Measurements from ENCODE around the gene DNAJB9.
"Not testable (repeated sequence)": the region's sequence is repeated elsewhere in the genome, so short reads cannot be mapped to it uniquely, and the experiment has no call there.

Gene DNAJB9

DNA sequence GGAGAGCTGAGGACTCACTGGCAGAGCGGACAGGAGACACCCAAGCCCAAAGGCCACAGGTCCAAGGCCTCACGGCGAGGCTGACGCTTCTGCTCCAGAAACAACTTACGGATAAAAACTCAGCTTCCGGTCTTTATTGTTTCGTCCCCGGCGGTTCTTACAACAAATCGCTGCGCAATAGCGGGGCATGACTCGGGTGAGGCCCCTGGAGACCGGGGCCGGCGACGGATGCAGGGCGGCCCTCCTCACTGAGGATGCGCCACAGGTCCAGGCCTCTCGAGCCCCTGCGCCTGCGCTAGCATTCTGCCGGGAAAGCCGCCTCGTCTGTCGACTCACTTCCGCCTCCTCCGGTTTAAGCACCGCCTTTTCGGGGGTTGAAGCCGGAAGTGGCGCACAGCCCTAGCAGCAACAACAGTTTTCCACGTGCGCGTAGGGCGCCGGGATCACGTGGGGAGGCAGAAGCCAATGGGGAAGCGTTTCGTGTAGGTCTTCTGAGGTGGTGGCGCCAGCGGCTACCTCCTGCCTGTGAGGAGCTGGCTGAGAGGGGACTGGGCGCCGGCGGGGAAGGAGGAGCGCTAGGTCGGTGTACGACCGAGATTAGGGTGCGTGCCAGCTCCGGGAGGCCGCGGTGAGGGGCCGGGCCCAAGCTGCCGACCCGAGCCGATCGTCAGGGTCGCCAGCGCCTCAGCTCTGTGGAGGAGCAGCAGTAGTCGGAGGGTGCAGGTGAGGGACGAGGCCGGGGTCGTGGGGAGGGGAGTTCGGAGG, at the start of gene DNAJB9, which contains the start of gene THAP5:
Gene DNAJB9, plus strand, starts transcription at position 494 of the 765 bp plus-strand sequence. CDS start 1,853 bp downstream, outside the sequence.
Gene THAP5, minus strand, starts transcription at position 326 of the 765 bp plus-strand sequence. Its CDS starts 137 bp downstream, at position 189.
- peak; percentile 100 for DNase-seq

DNA sequence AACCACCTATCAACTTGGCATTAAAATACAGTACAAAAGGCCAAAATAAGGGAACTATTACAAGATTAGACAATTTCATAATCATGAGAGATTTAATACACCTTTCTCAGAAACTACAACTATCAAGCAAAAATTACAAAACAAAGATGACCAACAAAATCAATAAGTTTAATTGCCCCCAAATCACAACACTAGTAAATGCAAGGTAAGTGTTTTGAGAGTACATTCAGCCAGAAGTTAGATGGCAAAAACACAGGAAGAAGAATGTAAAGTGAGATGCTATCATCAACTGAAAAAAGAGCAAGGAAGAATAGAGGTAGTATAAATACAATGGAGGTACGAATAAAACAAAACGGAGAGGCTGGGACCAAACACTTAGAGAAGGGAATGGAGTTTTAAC, 46.9 kb upstream of the DNAJB9 start:
- no peak for DNase-seq

DNA sequence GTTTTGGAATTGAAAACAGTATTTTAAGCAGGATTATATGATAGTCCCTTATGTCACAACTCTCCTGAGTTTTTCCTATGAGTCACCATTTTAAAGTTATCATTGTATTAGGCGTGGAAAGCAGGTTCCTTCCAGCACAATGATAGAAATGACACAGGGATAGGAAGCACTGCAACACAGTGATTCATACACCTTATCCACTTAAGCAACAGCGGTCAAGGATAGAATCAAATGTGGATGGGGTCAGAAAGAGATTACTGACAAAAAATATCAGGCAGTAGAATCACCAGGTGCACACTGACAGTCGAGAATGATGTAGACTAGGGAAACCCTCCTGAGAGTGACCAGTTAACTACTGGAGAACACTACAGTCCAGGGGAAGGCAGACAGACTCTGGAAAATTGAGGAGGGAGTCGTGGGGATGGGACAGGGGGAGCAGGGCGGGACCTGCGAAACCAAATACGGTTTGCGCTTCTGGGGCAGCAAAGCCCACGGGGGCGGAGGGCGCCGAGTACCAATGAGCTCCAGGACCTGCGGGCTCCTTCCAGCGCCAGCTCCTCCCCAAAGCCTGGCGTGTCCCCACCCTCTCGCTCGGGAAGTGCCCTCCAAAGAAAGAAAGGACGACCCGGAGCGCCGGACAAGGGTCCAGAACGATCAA, 44.2 kb upstream of the DNAJB9 start:
- peak; percentile 93 for DNase-seq

DNA sequence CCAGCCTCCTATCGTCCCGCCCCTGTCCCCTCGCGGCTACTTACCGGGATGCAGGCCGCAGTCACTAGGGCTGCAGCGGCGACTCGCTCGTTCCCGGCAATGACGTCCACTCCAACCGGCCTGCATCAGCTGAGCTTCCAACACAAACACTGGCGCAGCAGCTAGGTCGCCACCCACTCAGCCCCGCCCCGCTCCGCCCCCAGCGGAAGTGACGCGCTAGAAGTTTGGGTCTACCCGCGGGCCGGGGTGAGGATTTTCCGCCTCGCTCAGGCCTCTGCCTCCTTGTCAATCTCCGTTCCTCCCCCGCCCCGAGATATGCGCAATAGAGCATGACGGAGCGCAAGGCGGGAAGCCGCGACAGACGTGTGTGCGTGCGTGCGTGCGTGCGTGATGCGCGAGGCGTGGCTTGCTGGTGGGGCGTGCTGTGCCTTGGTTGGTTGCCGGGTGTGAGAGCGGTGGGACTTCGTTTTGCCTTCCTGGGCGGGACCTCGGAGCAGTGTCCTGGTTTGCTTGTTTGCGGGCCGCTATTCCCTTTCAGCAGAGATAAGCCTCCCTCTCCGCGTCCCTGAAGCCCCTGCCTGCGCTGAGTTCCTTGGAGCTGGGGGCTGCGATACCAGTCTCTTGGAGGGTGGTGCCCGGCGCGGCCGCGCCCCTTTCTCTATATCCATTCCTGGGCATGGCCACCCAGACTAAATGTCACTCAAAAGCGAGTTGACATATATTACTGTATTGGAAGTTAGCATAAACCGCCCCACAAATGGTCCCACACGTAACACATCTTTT, 43.5 kb upstream of the DNAJB9 start, which contains the start of gene PNPLA8:
Gene PNPLA8, minus strand, starts transcription at position 151 of the 783 bp plus-strand sequence. CDS start 10,644 bp downstream, outside the sequence.
- DNase-seq, result peak; percentile 100

DNA sequence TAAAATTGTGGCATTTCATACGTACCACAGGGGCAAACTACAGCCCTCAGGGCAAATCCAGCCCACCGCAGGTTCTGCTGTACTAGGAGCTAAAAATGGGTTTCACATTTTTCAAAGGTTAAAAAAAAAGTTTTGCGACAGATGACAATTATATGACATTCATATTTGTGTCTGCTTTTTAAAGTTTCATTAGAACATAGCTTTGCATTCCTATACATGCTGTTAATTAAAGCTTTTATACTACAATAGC, 43.0 kb upstream of the DNAJB9 start:
- DNase-seq, result no peak

DNA sequence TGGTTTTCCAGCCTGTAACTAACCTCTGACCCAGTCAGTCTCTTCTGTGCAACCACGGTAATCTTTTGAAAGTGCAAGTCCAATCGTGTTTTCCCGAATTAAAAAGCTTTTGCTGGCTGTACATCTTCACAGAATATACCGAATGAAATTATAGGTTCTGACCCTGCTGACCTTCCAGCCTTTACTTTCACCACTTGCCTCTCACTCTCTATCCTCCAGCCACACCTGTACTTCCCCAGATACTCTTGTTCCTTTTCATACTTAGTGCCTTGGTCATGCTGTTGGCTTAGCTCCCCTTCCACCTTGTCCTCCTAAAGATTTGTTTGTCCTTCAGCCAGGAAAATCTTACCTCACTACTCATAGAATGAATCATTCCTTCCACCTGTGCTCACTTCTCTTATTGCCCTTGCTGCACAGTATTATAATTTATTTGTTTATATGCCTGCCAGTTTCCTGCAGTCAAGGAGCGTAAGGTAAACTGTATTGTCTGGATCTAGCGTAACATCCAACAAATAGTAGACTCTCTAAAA, 41.4 kb upstream of the DNAJB9 start:
- DNase-seq, result no peak

DNA sequence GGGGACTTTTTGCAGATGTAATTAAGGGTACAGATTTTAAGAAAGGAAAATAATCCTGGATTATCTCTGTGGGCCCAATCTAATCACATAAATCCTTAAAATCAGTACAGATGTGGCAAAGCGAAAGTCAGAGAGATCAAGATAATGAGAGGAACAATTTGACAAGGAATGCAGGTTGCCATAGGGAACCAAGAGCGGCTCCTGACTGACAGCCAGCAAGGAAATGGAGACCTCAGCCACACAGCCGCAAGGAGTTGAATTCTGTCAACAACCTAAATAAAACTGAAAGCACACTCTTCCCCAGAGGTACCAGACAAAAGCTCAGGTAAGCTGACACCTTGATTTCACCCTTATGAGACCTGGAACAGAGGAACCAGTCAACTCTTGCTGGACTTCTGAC, 40.3 kb upstream of the DNAJB9 start:
- DNase-seq, result peak; percentile 32

DNA sequence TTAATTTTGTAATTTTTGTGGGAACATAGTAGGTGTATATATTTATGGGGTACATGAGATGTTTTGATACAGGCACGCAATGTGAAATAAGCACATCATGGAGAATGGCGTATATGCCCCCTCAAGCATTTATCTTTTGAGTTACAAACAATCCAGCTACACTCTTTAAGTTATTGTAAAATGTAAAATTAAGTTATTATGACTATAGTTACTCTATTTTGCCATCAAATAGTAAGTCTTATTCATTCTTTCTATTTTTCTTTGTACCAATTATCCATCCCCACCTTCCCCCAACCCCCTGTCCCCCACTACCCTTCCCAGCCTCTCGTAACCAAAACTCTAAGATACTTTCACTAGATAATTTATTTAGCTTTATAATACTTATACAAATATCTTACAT, 36.0 kb upstream of the DNAJB9 start:
- DNase-seq, result no peak

DNA sequence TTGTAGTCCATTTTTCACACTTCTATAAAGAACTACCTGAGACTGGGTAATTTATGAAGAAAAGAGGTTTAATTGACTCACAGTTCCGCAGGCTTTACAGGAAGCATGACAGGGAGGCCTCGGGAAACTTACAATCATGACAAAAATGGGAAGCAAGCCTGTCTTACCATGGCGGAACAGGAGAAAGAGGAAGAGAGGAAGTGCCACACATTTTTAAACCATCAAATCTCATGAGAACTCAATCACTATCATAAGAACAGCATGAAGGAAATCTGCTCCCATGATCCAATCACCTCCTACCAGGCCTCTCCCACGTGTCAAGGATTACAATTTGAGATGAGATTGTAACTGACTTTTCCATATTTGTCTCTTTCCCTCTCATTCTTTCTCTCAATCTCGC, 34.4 kb upstream of the DNAJB9 start:
- no peak for DNase-seq

DNA sequence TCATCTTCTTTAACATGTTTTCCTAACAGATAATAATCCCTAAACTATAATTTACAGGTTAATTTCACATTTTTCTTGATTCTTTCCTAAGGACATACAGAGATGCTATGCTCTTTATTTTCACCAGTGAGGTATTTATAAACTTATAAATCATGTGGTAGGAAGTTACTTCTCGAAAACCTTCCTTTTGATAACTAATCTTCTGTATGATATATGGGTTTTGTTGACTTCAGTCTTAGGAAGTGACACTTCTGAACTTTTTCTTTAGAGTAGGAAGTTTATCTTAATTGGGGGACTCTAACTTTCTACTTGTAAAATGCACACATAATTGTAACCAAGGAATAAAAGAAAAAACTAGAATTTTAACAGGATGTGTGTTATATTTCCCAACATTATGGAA, 33.9 kb upstream of the DNAJB9 start:
- no peak for DNase-seq

DNA sequence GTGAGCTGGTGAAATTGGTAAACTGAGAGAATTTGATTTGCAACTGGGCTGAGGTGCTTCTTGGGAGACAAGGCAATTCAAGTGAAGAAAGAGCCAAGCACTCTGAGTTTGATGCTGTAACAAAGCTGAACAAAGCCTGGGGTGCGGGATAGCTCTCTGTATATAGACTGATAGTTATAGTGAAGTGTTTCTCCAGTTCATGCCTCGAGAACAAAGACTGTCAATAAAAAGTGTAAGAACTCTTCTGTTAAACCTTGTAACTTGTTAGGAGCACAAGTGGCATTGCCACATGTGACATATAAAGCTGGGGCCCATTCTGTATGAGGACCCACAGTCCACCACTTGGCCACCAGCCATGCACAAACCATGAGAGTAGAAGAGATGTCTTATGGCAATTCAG, 32.4 kb upstream of the DNAJB9 start:
- no peak for DNase-seq

DNA sequence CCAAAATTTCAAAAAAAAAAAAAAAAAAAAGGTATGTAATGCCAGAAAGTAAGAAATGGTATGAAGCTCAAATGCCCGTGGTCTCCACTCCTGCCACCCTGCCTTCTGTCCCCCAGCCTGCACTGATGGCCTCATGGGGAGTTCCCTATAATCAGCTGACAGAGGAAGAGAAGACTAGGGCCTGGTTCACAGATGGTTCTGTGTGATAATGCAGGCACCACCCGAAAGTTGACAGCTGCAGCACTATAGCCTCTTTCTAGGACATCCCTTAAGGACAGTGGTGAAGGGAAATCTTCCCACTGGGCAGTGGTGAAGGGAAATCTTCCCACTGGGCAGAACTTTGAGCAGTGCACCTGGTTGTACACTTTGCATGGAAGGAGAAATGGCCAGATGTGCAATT, 31.4 kb upstream of the DNAJB9 start:
- DNase-seq, result not testable (repeated sequence)

DNA sequence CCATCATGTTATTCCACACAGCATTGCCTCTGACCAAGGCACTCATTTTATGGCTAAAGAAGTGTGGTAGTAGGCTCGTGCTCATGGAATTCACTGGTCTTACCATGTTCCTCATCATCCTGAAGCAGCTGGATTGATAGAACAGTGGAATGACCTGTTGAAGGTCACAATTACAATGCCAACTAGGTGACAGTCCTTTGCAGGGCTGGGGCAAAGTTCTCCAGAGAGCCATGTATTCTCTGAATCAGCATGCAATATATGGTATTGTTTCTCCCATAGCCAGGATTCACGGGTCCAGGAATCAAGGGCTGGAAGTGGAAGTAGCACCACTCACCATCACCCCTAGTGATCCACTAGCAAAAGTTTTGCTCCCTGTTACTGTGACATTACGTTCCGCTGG, 31.0 kb upstream of the DNAJB9 start:
- DNase-seq, result not testable (repeated sequence)

DNA sequence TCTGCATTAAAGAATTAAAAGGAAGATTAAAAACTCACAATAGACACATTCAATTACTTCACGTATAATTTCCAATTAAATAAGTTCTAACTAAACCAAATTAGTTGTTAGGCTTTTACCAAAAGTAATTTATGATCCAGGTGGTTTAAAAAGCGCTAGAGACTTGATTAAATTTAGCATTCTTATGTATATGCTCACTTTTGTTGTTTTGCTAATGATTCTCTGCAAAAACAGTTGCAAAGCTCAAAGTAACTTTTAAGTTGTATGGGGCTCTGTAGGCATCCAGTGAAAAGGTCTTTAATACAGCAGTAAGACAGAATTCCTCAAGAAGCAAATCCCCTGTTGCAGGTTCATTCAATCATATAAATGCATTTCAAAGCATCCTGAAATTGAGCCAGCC, 28.2 kb upstream of the DNAJB9 start:
- no peak for DNase-seq

DNA sequence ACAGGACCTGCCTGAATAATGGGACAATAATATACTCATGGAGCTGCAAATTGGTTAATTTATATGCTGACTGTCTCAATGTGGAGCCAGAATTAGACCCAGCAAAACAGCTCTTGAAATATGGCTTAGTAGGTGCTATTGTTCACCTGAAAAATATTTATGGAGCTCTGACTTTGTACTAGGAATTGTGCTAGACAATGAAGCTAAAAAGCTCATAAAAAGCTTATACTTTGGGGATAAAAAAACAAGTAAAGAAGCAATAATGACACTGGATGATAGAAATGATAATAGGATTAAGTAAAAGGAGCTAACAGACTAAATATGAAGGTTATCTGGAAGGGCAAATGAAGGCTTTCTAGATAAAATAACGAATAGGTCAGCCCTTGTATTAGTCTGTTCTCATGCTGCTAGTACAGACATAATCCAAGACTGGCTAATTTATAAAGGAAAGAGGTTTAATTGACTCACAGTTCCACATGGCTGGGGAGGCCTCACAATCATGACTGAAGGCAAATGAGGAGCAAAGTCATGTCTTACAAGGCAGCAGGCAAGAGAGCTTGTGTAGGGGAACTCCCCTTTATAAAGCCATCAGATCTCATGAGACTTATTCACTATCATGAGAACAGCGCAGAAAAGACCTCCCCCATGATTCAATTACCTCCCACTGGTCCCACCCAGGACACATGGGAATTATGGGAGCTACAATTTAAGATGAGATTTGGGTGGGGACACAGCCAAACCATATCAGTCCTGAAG, 21.4 kb upstream of the DNAJB9 start:
- not testable (repeated sequence) for DNase-seq

DNA sequence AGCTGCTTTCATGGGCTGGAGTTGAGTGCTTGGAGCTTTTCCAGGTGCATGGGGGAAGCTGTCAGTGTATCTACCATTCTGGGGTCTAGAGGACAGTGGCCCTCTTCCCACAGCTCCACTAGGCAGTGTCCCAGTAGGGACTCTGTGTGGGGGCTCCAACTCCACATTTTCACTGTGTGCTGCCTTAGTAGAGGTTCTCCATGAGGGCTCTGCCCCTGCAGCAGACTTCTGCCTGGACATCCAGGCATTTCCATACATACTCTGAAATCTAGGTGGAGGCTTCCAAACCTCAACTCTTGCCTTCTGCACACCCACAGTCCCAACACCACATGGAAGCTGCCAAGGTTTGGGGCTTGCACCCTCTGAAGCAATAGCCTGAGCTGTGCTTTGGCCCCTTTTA, 13.0 kb upstream of the DNAJB9 start:
- not testable (repeated sequence) for DNase-seq

DNA sequence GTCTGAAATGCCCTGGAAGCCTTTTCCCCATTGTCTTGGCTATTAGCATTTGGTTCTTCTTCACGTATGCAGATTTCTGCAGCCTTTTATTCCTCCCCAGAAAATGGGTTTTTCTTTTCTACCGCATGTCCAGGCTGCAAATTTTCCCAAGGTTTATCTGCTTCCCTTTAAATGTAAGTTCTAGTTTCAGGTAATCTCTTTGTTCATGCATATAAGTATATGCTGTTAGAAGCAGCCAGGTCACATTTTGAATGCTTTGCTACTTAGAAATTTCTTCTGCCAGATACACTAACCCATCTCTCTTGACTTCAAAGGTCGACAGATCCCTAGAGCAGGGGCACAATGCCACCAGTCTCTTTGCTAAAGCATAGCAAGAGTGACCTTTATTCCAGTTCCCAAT, 12.5 kb upstream of the DNAJB9 start:
- DNase-seq, result no peak

DNA sequence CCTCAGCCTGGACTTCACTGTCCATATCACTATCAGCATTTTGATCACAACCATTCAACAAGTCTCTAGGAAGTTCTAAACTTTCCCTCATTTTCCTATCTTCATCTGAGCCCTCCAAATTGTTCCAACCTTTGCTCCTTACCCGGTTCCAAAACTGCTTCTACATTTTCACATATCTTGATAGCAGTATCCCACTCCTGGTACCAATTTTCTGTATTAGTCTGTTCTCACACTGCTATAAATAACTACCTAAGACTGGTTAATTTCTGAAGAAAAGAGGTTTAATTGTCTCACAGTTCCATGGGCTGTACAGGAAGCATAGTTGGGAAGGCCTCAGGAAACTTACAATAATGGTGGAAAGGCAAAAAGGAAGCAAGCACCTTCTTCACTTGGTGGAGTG, 12.1 kb upstream of the DNAJB9 start:
- DNase-seq, result no peak

DNA sequence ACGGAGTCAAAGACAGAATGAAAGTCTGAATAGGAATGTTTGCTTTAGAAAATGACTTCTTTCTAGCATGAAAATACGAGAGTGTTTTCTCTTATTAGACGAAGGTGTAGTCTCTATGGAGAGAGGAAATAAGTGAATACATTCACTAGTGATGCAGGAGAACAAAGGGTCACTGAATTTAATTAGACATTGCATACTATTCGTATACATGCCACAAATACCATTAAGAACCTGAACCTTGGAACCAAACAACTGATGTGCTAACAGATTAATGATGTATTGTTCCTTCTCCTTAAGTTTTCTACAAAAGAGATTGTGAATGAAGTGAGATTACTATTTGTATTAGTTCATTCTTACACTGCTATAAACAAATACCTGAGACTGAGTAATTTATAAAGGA, 10.4 kb upstream of the DNAJB9 start:
- no peak for DNase-seq

DNA sequence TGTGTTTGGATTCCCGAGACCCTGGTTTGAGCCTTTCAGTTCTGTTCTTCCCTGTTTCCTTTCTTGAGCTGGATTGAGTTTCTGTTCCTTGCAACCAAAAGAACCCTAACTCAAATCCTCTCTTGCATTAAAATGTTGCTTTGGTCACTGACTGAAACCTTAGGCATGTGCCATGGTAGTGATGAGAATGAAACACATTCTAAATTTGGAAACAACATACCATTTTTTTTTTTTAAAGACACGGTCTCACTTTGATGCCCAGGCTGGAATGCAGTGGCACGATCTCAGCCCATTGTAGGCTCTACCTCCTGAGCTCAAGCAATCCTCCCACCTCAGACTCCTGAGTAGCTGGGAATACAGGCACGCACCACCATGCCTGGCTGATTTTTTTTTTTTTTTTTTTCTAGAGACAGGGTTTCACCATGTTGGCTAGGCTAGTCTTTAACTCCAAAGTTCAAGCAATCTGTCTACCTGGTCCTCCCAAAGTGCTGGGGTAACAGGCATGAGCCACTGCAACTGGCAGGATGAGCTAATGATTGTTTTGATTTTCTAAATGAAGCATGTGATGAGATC, 8.5 kb upstream of the DNAJB9 start:
- DNase-seq, result no peak

DNA sequence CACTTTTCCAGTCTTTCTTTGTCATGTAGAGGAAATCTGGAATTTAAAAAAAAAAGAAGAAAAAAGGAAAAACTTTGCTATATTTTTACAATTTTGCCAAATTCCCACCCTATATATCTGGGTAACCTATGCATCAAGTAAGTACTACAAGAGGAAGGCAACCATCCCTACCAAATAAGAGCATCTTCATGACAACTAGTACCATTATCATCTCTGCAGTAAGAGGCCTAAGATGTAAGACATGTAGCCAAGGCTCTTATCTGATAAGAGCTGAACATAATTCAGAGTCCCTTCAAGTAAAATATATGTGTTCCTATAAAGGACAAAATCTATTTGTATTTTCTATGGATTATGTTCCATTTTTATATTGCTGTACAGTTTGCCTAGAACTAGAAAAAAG, 3.7 kb upstream of the DNAJB9 start:
- DNase-seq, result no peak

DNA sequence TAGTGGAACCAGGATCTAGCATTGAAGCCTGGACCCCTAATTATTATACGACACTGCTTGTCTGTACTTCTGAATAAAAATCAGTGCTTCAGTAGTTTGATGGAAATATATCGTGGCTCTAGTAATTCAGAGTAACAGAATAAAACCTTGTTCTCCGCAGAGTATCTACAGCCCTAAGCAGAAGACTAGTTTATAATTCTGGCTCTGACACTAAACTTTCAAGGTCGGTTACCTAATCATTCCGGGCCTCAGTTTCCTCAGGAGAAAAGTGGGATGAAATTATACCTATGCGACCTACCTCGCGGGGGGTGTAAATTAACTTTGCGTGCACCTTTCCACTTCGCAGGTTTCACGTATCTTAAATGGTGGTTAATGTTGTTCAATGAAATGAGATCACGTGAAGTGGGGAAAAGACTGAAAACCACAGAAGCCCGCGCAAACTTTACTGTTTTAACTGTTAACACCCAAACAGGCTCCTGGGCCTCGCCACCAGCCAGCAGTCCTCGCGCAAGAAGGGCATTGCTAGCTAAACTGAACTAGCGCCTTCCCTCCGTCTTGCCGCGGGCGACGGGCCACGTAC, 783 bp upstream of the DNAJB9 start:
- DNase-seq, result no peak

All from NCI-H69 (cell line).